M059J (cell line): Measurements from ENCODE around the gene FNDC8. TPM values are rescaled to one million over a fixed set of nuclear protein-coding genes. Genes with fewer than 3 reads are reported as not detected.
A peak's percentile ranks its signal among the peaks of the same experiment; 100 is the strongest.
"Not testable (repeated sequence)": the region's sequence is repeated elsewhere in the genome, so short reads cannot be mapped to it uniquely, and the experiment has no call there.

Experiments
- DNase-seq: peaks from one replicate; pipeline ENCODE4 v3.0.0-alpha.2; 2012; ENCODE audit warnings: low read depth
- total RNA-seq: library from RNA; depleted of rRNA; stranded (reverse); fragments of >200 nt; shearing (Covaris generic); gene quantifications from 2 replicates; pipeline ENCODE4 v1.2.3, GENCODE V29; 2014; rRNA removed

Gene FNDC8
- total RNA-seq, 1 experiment from 2014 or later: not detected

GRCh38 chr17:35170968-35171771 lies 49.8 kb downstream of the FNDC8 start:
- DNase-seq: peak; percentile 36

GRCh38 chr17:35171834-35172233 lies 50.4 kb downstream of the FNDC8 start:
- peak; percentile 25 for DNase-seq

GRCh38 chr17:35172321-35172720 lies 50.9 kb downstream of the FNDC8 start:
- not testable (repeated sequence) for DNase-seq

GRCh38 chr17:35174835-35175334 lies 53.5 kb downstream of the FNDC8 start:
- DNase-seq: no peak

DNA sequence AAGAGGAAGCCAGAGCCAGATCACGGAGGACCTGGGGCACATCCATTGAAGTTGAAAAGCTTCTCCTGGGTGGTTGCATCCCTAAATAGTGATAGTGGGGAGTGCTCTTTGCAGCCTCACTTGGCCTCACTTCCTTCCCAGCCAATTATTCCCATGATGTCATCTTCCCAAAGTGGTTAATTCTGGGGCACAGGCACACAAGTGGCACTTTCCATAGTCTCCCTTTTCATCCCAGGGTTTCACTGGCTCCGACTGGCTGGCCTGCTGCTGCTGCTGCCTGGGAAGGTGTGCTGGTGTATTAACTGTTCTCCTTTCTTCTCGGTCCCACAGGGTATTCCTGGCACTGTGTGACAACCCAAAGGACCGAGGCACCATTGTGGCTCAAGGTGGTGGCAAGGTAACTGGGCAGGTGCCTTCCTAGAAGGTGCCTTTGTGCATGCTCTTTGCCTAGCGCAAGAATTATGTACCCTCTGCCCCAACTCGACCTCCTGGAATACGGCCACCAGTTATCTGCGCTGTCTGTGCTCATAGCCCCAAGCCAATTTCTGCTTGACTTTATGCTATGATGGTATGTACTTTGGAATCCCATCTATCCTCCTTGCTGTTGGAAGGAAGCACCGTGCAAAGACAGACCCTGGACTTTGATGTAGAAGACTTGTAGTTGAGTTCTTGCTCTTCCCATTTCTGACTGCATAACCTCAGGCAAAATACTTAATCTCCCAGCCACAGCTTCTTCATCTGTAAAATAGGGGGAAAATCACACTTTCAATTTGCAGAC lies 54.4 kb downstream of the FNDC8 start:
- DNase-seq: no peak

GRCh38 chr17:35176897-35177296 lies 55.5 kb downstream of the FNDC8 start:
- DNase-seq: no peak

- DNase-seq: not testable (repeated sequence)
Observed at GRCh38 chr17:35179379-35179778, 58.0 kb downstream of the FNDC8 start.

Other genes with a start within 250 kb of the FNDC8 start
- 1.0 and 1.1 TPM in 2 replicates for gene CCT6B, start 160.2 kb upstream of the FNDC8 start, total RNA-seq
- gene ZNF830, start 160.1 kb upstream of the FNDC8 start, total RNA-seq: 10.5 and 12.3 TPM in 2 replicates
- 18.7 and 33.5 TPM in 2 replicates for gene LIG3, start 141.1 kb upstream of the FNDC8 start, total RNA-seq
- gene RFFL, start 57.9 kb upstream of the FNDC8 start, total RNA-seq: 21.3 TPM in 2 replicates
- gene RAD51D, start 1.8 kb upstream of the FNDC8 start, total RNA-seq: 8.4 and 10.0 TPM in 2 replicates
- gene NLE1, start 20.7 kb downstream of the FNDC8 start, total RNA-seq: 13.3 and 17.8 TPM in 2 replicates
- 0.05 TPM in 1 of 2 replicates, not detected in the other for gene UNC45B, start 26.2 kb downstream of the FNDC8 start, total RNA-seq
- not detected in 2 replicates for gene SLC35G3, start 72.8 kb downstream of the FNDC8 start, total RNA-seq
- 52.8 and 79.4 TPM in 2 replicates for gene SLFN5, start 121.5 kb downstream of the FNDC8 start, total RNA-seq